A549 (cell line): Measurements from ENCODE around the gene DOCK1.

ENCODE experiments used
- CTCF ChIP-seq: fragments of >200 bp; sonication (Bioruptor Twin); formaldehyde crosslinking; IDR thresholded peaks from 3 replicates; pipeline ENCODE4 v1.5.1; 2016
- EHMT2 ChIP-seq: fragments of 200-600 bp; sonication (generic); IDR thresholded peaks from 2 replicates; pipeline ENCODE4 v1.6.1; 2016; ENCODE audit warnings: antibody characterized with exemption, low read depth, mild to moderate bottlenecking, moderate library complexity
- HOXA7 ChIP-seq: fragments of 250-450 bp; sonication (Bioruptor Pico); IDR thresholded peaks from 2 replicates; pipeline ENCODE4 v1.5.0; 2020; ENCODE audit warnings: mild to moderate bottlenecking, moderate library complexity

DNA sequence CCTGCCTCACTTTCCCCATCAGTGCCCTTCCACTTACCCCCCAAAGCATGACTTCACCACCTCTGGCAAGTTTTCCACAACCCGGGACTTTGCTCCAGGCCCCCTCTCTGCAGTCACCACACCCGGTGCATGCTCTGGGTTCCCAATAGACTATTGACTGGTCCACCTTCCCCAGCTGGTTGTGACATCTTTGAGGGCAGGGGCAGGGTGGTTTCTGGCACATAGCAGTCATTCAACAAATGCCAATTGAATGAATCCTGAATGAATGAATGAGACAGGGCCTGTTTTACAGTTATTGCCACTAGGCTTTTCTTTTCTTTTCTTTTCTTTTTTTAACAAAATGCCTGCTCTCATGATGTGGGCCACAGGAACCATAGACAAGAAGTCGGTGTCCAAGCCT is 28.8 kb upstream of the DOCK1 start:
- TF ChIP-seq EHMT2: no peak
- TF ChIP-seq HOXA7: no peak
- TF ChIP-seq CTCF: no peak
